GM18498 (cell line): Measurements from ENCODE around the gene GOLGA8G.
"Not testable (repeated sequence)": the region's sequence is repeated elsewhere in the genome, so short reads cannot be mapped to it uniquely, and the experiment has no call there.

Experiments
- ATAC-seq: cut with Tn5 transposase; IDR thresholded peaks from one replicate; pipeline ENCODE4 v1.9.1; 2021; ENCODE audit warnings: mild to moderate bottlenecking, moderate library complexity; ENCODE audit not compliant: unreplicated experiment

Gene GOLGA8G, protein sequence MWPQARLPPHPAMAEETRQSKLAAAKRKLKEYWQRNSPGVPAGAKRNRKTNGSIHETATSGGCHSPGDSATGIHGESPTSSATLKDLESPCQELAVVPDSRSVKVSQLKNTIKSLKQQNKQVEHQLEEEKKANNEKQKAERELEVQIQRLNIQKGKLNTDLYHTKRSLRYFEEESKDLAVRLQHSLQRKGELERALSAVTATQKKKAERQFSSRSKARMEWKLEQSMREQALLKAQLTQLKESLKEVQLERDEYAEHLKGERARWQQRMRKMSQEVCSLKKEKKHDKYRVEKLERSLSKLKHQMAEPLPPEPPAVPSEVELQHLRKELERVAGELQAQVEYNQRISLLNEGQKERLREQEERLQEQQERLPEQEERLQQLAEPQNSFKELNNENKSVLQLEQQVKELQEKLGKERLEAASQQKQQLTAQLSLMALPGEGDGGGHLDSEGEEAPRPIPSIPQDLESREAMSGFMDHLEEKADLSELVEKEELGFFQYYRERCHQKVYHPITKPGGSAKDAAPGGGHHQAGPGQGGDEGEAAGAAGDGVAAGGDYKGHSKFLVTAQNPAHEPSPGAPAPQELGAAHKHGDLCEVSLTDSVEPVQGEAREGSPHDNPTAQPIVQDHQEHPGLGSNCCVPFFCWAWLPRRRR

DNA sequence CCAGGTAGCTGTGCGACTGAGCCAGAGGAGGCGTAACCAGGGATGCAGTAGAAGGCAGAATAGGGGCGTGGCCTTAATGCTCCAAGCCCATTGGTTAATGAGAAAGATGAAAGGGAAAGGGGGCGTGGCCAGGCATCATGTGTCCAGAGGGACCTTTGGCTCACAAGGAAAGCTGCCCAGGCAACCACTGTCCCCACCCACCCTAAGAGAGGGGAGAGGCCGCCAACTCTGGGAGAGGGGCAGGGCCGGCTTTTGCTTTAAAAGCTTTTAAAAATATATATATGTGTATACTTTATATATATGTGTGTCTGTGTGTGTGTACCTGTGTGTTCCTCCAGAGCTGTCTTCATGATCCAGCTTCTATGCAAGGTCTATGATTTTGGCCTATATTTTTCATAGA is at the start of gene GOLGA8G:
Gene GOLGA8G (minus strand): TSS at position 18 of the 400 bp plus-strand sequence. CDS start 62 bp downstream, outside the sequence.
- ATAC-seq = not testable (repeated sequence)

DNA sequence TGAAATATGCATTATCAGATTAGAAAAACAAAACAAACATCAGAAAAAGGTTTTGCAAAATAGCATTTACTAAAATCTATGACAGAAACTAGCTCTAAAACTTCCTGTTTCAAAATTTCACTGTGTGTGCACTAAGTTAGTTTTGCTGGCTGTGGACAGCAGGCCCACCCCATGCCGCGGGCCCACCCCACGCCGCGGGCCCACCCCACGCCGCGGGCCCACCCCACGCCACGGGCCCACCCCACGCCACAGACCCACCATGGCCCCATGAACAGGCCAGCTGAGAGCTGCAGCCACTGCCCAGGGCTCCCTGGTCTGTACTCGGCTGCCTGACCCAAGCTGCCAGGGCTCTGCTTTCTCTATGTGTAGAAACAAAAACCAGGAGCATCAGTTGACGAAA is 40.6 kb upstream of the GOLGA8G start:
- not testable (repeated sequence) for ATAC-seq

DNA sequence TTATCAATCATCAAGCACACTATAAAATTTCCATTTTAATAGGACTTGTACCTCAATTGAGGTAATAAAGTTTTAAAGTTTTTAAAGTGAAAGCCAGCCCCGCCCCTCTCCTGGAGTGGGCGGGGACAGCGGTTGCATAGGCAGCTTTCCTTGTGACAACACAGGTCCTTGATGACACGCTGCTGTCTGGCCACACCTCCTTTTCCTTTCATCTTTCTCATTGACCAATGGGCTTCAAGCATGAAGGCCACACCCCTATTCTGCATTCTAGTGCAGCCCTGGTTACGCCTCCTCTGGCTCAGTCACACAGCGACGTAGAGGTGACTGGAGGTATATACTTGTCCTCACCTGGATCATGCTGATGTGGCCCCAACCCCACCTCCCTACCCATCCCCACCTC is 20.5 kb upstream of the GOLGA8G start, which contains the start of gene GOLGA6L25:
Gene GOLGA6L25 (plus strand): TSS at position 301 of the 400 bp plus-strand sequence. CDS start 61 bp downstream, at position 362.
- ATAC-seq = not testable (repeated sequence)

DNA sequence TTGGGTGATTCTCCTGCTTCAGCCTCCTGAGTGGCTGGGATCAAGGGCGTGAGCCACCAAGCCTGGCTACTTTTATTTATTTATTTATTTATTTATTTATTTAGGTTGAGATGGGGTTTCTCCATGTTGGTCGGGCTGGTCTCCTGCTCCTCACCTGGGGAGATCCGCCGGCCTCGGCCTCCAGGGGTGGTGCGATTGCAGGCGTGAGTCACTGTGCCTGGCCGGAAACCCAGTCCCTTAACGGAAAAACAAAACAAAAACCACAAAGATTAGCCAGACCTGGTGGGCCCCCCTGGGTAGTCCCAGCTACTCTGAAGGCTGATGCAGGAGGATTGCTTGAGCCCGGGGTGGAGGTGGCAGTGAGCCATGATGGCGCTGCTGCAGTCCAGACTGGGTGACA is 17.6 kb downstream of the GOLGA8G start:
- ATAC-seq = not testable (repeated sequence)

DNA sequence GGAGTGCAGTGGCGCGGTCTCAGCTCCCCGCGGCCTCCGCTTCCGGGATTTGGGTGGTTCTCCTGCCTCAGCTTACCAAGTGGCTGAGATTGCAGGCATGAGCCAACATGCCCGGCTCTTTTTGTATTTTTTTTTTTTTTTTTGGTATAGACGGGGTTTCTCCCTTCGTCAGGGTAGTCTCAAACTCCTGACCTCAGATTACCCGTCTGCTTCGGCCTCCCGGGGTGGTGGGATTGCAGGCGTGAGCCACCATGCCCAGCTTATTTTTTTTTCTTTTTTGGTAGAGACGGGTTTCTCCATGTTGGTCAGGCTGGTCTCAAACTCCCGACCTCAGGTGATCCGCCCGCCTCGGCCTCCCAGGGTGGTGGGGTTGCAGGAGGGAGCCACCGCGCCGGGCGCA is 18.6 kb downstream of the GOLGA8G start:
- not testable (repeated sequence) for ATAC-seq

DNA sequence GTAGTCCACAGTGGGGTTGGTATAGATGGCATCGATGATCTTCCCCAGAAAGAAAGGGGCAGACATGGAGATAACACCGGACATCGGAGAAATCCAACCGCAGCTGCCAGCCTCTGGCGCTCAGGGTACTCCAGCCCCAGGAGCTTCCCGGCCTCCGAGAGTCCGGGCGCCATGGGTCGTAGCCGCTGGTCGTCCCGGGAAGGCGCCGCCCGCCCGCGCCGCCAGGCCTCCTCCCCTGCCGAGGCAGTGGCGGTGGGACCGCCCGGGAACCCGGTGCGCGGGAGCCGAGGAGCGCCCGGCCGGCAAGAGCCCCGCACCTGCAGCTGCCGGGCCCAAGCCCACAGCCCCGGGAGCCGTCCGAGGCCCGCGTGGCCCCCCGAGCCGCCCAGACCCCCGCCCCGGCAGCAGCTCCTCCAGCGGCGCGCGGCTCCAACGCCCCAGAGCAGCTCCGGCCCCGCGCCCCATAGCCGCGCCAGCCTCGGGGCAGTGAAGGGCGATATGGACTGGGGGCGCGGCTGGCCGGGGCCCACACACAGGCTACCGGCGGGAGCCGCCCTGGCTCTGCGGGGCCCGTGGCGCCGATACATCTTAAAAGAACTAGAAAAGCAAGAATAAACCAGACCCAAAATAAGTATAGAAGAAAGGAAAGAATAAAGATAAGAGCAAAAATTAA is 24.4 kb downstream of the GOLGA8G start:
- ATAC-seq = not testable (repeated sequence)

DNA sequence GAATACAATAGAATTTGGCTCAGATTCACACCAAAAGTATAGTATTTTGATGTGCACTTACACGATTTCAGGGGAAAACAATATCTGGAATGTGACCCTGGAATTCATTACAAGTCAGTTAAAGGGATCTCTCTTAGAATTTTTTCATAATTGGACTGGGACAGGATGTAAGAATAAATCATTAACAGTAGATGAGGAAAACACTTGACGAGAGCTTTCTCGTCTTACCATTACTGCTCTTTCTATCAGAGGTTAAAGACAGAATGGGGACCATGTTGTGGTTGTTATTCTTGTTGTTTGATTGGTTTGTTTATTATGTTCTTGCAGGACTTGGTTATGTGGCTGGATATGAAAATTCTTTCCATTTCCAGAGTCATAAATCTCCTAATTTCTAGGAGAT is 51.4 kb downstream of the GOLGA8G start:
- ATAC-seq = not testable (repeated sequence)
